Stimulated activated CD4-positive, alpha-beta T cell treated with anti-CD3 and anti-CD28 coated beads, Interleukin-2, amount 100 ng/mL, for 48 hours (primary cell): Measurements from ENCODE around the gene INPP4A.

Experiments
- DNase-seq, 2 donors: peaks; one replicate each; pipeline ENCODE4 v3.0.0-alpha.2; 2020

Gene INPP4A

DNA sequence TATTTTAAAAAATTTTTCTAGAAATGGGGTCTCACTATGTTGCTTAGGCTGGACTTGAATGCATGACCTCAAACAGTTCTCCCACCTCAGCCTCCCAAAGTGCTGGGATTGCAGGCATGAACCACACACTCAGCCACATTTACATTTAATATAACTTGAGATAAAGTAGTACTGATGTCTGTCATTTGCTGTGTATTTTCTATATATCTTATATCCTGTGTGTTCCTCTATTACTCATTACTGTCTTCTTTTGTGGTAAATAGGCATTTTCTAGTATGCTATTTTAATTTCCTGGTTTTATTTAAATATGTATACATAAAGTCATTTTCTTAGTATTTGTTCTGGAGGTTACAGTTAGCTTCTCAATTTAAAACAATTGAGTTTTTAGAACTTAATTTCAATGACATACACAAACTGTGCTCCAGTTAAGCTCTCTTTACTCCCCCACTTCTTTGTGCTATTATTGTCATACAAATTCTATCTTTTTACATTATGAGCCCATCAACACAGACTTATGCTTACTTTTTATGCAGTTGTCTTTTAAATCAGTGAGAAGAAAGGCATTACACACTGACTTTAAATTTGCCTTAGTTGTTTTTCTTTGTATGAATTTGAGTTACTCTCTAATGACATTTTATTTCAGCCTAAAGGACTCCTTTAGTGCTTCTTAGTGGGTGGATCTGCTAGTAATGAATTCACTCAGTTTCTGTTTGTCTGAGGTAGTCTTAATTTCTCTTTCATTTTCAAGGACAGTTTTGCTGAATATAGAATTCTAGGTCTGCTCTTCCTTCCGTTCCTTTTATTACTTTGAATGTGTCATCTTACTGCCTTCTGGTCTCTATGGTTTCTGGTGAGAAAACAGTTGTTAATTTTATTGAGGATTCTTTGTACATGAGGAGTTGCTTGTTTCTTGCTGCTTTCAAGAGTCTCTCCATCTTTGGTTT, 6.2 kb upstream of the INPP4A start:
- no peak for DNase-seq

DNA sequence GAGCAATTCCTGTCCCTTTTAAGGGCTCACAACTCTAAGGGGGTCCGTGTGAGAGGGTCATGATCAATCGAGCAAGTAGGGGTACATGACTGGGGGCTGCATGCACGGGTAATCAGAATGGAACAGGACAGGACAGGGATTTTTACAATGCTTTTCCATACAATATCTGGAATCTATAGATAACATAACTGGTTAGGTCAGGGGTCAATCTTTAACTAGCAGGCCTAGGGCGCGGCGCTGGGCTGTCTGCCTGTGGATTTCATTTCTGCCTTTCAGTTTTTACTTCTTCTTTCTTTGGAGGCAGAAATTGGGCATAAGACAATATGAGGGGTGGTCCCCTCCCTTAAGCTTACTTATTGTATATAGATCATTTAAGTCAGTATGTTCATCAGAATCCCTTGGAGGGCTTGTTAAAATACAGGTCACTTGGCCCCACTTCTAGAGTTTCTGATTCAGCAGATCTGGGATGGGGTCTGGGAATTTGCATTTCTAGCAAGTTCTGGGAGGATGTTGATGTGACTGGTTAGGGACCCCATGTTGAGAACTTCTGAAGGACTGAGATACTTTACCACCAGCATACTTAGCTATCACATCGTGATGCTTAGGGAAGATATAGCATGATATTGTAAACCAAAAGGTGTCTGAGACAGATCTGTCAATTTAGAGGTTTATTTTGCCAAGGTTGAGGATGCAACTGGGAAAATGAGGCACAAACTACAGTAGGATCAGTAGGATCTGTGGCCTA, 2.8 kb upstream of the INPP4A start:
- DNase-seq, result no peak

DNA sequence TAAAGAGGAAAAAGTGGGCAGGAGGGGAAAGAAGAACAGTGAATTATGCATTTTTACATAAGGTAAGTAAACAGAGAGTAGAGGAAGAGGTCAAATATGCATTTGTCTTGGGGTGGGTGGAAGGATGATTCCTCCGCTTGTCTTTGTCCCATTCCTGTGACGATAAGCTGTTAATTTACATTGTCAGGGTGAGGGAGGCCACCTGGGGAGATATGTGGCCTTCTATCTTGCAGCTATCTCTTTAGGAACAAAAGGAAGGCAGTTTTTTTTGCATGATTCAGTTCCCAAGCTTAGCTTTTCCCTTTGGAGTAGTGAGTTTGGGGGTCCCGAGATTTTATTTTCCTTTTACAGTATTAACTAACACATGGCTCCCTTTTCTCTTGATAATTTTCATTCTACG, 2.2 kb upstream of the INPP4A start:
- DNase-seq, result no peak

DNA sequence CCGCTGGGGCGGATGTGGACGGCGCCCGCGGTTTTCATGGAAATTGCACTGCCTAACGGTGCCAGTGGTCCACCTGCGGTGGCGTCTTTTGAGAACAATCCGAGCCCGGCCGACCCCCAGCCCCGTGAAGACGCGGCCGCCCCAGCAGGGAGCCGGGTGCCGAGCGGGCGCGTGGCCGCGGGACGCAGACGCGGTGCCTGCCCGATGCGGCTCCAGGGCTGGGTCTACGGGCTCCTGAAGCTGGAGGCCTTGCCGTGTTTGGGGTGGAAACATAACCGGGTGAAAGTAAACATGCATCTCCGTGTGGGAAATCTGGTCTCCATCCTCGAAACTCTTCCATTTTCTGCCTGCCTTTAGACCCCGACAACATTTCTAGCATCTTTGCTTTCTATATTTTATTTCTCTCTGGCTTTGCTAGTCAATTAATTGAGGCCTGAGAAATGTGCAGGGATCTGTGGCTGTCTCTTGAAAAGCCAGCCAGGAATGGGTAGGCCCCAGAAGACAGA, 572 bp downstream of the INPP4A start:
- no peak for DNase-seq

DNA sequence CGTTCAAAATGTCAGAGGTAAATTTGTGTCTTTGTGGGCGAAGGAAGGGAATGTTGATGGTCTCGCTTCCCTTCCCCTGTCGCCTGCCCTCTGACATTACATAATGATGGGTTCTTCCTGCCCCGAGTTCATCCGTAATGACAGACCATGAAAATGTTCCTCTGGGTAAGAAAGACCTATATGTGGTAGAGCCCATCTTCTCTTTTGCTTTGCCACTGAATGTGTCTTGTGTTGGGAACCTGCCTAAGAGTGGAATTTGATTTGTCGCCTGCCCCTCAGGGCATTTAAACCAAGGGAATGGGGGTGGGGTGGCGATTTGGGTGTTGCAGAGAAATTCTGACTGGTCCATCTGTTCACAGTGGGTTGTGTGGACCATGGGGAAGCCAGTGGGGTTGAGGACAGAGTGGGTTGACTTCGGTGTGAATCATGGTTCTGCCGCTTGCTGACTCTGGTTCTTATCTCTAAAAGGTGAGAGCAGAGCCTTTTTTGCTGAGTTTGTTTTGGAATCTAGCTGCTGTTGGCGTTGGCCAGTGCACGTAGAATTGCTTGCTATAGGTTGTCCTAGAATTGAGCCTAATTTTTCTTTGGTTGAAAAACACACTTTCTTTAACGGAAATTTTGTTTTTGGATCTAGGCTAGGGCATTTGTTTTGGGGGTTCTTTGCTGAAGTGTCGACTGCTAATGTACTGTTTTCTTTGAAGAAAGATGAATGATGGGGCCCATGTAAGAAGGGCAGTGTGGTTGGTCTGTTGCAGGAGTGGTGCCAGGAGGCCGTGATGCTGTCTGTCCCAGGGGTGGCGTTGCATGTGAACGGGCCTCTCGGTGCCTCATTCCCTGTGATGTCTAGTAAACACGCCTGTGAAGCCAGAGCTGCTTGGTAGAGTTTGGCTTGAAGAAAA, 1.3 kb downstream of the INPP4A start:
- no peak for DNase-seq

DNA sequence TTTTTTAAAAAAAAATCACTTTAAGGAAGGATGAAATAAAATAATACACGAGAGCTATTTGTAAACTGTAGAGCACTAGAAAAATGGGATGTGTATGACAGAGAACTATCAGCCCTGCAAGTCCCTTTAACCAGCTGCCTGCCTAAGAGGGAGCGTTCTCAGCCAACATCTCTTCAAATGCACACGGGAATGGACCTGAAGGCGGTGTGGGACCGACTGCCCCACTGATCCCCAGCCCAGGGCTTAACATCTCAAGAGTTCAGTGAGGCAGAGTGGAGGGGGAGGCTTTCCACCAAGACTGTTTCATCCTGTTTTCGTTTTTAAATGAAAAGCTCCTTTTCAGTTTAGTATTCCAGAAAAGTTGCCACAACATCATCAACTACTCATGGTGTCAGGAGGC, 2.2 kb downstream of the INPP4A start:
- DNase-seq, result no peak

DNA sequence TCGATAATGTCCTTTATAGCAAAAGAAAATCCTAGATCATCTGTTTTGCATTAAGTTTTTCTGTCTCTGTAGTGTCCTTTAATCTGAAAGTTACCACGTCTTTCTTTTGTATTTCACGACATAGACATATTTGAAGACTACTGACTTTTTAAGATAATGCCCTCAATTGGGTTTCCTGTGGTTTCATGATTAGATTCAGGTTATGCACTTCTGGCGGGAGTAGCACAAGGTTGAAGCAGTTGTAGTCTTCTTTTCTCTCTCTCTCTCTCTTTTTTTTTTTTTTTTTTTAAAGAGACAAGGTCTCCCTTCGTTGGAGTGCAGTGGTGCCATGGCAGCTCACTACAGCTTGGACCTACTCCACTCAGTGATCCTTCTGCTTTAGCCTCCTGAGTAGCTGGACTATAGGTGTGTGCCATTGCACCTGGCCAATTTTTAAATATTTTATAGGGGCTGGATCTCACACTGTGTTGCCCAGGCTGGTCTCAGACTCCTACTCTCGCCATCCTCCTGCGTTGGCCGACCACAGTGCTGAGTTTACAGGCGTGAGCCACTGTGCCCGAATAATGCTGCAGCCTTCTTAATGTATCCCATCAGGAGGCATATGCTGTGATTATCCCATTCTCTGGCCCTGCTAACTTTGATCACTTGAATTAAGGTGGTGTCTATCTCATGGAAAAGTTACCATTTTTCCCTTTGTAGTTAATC, 3.9 kb downstream of the INPP4A start:
- no peak for DNase-seq

DNA sequence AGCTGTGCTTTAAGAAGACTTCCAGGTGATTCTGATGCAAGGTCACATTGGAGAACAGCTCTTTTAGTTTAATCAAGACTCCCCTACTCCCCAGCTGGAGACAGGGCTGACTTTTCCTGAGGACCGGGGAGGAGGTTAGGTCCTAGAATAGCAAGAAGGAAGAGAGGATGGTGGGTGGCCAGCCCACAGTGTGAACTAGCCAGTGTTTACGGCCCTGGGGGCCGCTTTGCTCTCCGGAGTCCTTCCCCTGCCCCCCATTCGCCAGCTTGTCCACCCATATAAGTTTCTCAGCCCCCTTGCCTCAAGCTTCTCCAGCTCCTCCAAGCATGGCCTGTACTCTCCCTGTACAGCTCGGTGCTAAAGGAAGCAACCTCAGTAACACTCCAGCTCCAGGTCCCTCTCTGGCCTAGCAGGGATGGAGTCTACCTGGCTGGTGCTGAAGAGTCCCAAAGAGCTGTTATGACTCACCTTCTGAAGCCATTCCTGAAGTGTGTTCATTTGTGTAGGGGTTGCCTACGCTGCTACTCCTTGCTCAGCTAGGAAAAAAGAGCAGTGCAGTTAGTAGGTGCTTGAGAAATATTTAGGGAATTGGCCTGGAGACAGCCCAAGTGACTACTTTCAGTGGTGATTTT, 7.9 kb downstream of the INPP4A start:
- DNase-seq, result no peak

DNA sequence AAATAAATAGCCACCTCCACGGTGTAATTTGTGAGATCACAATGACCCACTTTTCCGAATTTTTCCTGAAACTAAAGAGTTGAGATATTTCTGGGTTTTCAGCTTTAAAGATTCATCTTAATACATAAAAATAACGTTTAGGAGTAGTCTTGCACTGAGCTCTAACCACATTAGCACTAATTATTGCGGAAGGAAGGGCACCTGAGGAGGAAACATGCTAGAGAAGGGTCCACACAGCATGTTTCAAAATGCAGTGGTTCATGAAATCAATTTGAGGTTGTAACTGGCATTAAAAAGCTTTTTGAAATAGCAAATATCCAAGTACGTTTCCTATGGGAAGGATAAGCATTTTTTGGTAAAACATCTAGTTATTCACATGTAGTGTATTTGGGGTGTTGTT, 8.4 kb downstream of the INPP4A start:
- no peak for DNase-seq

DNA sequence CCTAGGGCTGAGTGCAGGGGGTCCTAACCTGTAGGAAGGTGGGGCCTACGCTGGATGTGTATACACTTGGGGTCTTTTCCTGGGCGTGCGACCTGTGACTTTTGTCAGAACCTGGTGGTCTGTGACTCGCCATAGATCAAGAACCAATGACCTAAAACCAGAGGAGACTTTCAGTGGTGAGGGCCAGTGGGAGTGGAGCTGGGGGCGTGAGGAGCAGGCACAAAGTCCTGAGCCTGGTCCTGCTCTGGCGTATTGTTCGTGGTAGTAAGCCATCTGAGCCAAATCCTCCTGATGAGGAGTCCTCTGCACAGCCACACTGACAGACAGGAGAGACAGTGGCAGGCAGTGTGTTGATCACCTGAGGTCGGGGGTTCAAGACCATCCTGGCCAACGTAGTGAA, 8.9 kb downstream of the INPP4A start:
- DNase-seq, result no peak

DNA sequence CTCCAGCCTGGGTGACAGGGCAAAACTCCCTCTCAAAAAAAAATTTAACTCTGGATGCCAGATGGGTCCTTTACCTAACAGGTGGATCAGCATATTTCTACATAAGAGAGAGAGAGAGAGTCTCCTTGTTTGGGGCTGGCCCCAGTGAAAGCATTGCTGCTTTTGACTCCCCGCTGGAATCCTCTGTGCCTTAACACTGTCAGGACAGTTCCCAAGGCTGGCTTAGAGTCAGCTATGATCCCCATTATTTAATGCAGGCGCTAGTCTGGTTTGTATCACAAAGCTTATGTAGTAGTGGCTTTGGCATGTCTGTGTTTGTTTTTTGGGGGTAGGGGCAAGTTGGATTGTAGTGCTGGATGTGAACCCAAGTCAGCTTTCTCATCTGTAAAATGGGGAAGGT, 9.4 kb downstream of the INPP4A start:
- no peak for DNase-seq

DNA sequence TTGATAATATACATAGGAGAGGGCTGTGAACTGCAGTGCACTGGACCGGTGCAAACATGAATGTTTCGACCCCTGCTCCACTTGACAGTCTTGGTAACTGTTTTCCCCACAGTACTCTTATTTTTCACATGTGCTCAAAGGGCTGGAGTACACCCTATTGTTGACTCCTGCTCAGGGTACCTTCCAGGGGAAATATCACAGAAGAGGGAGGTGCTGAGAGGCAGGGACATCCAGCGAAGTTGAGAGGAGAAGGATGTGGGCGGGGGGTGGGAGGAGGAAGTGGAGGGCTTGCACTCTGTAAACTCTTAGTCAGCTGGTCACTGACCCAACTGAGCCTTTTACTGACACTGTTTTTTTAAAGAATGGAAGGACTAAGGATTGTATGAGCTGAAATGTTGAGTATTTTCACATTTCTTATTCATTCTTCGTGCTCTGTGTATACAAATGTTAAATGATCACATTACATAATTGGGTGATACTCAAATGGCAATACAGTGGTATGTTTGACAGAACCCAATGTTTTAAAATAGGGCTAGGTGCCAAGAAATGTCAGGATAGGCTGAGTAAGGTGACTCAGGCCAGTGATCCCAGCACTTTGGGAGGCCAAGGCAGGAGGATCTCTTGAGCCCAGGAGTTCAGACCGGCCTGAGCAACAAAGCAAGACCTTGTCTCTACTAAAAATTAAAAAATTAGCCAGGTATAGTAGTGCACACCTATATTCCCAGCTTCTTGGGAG, 10.0 kb downstream of the INPP4A start:
- DNase-seq, result no peak

DNA sequence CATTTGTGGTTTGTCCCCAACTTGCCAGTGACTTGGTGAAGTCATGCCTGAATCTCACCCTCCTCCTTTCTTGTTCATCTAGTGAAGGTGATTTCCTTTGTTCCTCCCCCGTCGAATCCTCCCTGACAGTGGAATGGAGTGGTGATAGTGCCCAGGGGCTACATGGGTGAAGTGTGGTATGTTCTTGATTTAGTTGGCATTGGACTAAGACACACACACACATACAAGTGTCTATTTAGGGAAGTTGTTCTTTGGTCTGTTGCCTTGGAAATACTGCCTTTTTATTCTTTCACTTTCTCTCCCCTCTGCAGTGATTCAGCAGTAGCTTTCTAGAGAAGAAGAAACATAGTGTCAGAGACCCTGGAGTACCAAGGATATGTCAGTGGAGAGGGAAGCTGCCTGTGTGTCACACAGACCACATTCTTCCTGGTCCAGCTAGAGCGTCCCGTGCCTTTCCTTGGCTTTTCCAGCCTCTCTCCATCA, 10.9 kb downstream of the INPP4A start:
- DNase-seq, result no peak

DNA sequence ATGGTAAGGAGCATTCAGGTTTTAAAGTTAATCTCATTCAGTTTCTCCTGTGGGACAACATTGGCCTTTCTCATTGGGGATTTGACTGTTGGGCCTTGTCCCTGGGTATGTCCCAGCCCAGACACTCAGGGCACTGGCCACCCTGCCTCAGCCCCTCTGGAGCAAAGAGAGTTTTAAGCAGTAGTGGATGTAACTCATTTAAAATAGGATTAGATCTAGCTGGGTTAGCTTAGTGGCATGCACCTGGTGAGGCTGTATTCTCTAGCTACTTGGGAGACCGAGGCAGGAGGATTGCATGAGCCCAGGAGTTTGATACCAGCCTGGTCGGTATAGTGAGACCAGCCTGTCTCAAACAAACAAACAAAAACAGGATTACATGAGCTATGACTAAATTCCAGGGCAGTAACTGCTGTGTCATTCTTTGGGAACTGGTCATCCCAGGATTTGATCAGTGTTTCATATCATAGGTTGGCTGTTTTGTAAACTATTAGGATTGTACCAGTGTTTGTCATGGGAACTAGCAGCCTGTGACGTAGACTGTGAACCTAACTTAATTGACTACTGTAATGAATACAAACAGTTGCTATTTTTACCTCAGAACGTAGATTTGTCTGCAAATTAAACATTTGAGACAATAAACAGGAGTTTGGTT, 12.5 kb downstream of the INPP4A start:
- DNase-seq, result no peak

DNA sequence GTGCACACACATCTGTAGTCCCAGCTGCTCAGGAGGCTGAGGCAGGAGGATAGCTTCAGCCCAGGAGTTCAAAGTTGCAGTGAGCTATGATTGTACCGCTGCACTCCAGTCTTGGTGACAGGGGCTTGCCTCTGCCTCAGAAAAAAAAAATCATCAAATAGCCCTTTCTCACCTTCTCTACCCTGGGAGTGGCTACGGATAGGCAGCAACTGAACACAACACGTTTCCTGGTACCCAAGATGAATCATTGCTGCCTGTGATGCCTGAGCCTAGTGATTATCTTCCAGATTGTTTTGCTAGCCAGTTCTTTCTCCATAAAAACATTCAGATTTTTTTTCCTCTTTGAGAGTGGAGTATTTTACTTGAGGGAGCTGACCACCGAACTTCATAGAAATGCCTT, 13.5 kb downstream of the INPP4A start:
- DNase-seq, result no peak

DNA sequence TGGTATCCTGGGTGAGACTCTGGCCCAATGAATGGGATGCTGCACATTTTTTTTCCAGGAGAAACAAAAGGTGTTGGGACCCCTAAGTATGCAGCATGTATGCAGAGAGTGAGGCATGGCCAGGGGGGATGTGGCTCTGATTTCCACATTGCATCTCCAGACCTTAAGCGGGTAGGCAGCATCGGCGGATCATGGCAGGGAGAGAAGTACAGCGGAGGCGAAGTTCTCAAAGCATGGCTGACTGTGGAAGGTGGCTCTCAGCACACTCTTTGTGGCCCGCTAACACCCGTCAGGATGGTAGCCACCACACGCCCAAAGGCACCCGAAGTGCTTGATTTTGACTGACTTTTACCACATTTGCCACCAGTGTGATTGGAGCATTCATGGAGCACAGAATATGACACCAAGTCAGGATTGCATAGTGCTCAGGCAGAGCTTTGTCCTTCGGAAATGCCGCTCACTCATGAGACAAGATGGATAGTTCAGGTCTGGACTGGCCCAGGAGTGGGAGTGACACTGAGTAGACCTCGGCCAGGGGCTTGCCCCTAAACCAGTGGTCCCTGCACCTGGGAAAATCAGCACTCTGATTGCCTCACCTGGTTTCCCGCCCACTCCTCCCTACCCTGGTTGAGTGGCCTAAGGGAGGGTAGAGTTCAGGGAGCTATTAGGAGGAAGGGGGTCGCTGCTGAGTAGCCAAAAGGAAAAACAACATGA, 14.2 kb downstream of the INPP4A start:
- no peak for DNase-seq

DNA sequence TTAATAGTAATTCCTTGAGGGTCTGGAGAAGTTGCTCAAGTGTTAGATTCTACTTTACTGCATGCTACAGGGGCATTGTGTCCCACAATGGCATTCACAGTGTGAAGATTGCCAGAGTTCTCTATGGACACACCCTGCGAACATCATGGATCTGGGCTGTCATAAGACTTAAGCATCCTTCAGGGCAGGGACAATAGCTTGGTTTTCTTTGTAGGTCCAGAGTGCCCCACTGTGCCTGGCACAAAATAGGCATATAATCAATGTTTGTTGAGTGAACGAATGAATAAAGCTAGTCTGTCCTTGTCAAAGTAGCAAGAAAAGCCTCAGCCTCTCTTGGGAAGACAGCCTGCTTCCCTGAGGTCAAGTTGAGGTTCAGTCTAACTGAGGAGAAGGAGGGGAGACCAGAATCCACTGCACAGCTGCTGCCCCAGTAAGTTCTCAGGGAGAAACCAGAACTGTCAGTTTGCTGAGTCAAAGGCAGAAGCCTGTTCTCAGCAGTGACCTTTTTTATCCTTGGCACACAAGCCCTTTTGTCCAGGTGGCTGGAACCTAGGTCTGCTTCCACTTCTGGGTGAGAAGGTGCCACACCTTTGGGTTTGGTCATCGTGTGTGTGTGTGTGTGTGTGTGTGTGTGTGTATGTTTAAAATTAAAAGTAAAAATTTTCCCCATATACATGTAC, 15.0 kb downstream of the INPP4A start:
- DNase-seq, result no peak

DNA sequence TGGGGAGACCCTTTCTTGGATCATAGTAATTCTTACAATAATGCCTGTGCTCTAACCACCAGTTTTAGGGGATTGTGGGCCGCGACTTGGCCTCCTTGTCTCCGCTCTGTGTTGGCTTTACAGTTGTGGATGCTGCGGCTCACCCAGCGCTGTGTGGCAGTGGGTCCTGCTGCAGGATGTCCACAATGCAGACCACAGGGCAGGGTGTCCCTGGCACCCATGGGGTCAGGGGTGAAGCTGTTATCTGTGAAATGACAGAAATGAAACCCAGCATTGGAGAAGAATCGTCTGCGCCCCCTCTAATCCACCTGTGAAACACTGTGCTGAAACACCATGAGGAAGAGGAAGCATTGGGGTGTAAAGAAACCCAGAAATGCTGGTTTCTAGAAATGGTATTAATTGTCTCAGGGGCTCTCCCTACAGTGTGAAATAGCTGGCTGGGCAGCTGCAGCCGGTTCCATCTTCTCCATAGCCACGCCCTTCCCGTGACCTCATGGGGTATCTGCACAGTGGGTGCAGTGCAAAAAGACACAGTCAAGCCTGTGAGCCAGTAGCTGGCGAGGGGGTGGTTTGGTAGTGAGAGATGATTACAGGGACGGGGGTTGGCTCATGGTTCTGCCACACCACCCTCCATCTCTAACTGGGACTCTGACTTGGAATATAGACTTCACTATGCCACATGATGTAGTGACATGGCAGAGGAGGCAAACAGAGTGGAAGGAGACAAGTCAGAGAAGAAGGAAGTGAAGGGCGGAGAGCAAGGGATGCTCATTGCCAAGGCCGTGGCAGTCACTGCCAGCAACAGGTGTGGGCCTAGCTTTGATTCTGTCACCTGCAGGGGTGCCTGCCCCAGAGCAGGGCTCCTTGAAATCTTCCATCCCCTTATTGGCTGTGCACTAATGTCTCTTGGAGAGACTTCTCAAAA, 16.2 kb downstream of the INPP4A start:
- DNase-seq, result peak in 1 of 2 donors; percentile 66
